GM23338 (cell line): ENCODE measurements around the gene B3GNT4. TPM values are rescaled to one million over a fixed set of nuclear protein-coding genes. Genes with fewer than 3 reads are reported as not detected.

Experiments used
- ATAC-seq: fragments of 200-7000 bp; cut with Tn5 transposase; 3 replicates; pipeline ENCODE4 v1.9.1; 2020
- DNase-seq: peaks from one replicate; pipeline ENCODE4 v3.0.0-alpha.2; 2015; ENCODE audit warnings: low spot score
- H2AFZ ChIP-seq: fragments of 200-600 bp; sonication (generic); 2 replicates; pipeline ENCODE4 v1.8.0; 2016; ENCODE audit warnings: antibody characterized with exemption, mild to moderate bottlenecking, moderate library complexity
- H3F3A ChIP-seq: fragments of 200-600 bp; sonication (generic); replicated peaks from 2 replicates; pipeline ENCODE4 v1.8.0; 2017; ENCODE audit warnings: antibody characterized with exemption, mixed run types, low read depth
- H3K27ac ChIP-seq: fragments of 200-600 bp; sonication (generic); 2 replicates; pipeline ENCODE4 v1.6.1; 2016; ENCODE audit warnings: low read depth
- H3K27me3 ChIP-seq: fragments of 200-600 bp; sonication (generic); 2 replicates; pipeline ENCODE4 v1.8.0; 2016; ENCODE audit warnings: mild to moderate bottlenecking, mixed run types, moderate library complexity; ENCODE audit not compliant: insufficient read depth
- H3K36me3 ChIP-seq: fragments of 200-600 bp; sonication (generic); 2 replicates; pipeline ENCODE4 v1.8.0; 2016; ENCODE audit warnings: mild to moderate bottlenecking; ENCODE audit not compliant: insufficient read depth
- H3K4me1 ChIP-seq: fragments of 200-600 bp; sonication (generic); 2 replicates; pipeline ENCODE4 v1.8.0; 2016; ENCODE audit warnings: mild to moderate bottlenecking, moderate library complexity; ENCODE audit not compliant: insufficient read depth
- H3K4me2 ChIP-seq: fragments of 200-600 bp; sonication (generic); 2 replicates; pipeline ENCODE4 v1.7.1; 2017; ENCODE audit warnings: mixed run types
- H3K4me3 ChIP-seq: fragments of 200-600 bp; sonication (generic); 2 replicates; pipeline ENCODE4 v1.6.1; 2016; ENCODE audit warnings: mixed run types
- H3K79me2 ChIP-seq: fragments of 200-600 bp; sonication (generic); replicated peaks from 2 replicates; pipeline ENCODE4 v1.8.0; 2017; ENCODE audit warnings: mild to moderate bottlenecking; ENCODE audit not compliant: insufficient read depth
- H3K9me2 ChIP-seq: fragments of 200-600 bp; sonication (generic); 2 replicates; pipeline ENCODE4 v1.8.0; 2017; ENCODE audit not compliant: insufficient read depth
- H4K20me1 ChIP-seq: fragments of 200-600 bp; sonication (generic); replicated peaks from 2 replicates; pipeline ENCODE4 v1.8.0; 2017; ENCODE audit warnings: mild to moderate bottlenecking; ENCODE audit not compliant: insufficient read depth
- H3K27ac Mint-ChIP-seq: 2 replicates; pipeline ENCODE4 v1.8.0; 2020; ENCODE audit warnings: inconsistent platforms, mild to moderate bottlenecking, moderate library complexity, mixed read lengths
- H3K27me3 Mint-ChIP-seq: 3 replicates; pipeline ENCODE4 v1.8.0; 2022; ENCODE audit warnings: low read depth, mild to moderate bottlenecking, moderate library complexity, mixed read lengths, inconsistent platforms; ENCODE audit not compliant: insufficient read depth, poor library complexity
- H3K36me3 Mint-ChIP-seq: 3 replicates; pipeline ENCODE4 v1.8.0; 2021; ENCODE audit warnings: low read depth, mild to moderate bottlenecking, inconsistent platforms, moderate library complexity, mixed read lengths
- H3K4me1 Mint-ChIP-seq: 3 replicates; pipeline ENCODE4 v1.8.0; 2020; ENCODE audit warnings: mild to moderate bottlenecking, inconsistent platforms, mixed read lengths
- H3K4me3 Mint-ChIP-seq: 3 replicates; pipeline ENCODE4 v1.8.0; 2021; ENCODE audit warnings: moderate library complexity, mild to moderate bottlenecking, inconsistent platforms, mixed read lengths
- H3K9me3 Mint-ChIP-seq: 3 replicates; pipeline ENCODE4 v1.8.0; 2020; ENCODE audit warnings: moderate library complexity, mild to moderate bottlenecking, inconsistent platforms, mixed read lengths
- CREB1 ChIP-seq: fragments of 250-450 bp; sonication (Bioruptor Pico); IDR thresholded peaks from 2 replicates; pipeline ENCODE4 v1.5.0; 2020; ENCODE audit warnings: low read depth, mild to moderate bottlenecking, moderate library complexity
- JUNB ChIP-seq: IDR thresholded peaks from one replicate; pipeline ENCODE4 v1.6.1; 2016; ENCODE audit warnings: antibody characterized with exemption; ENCODE audit not compliant: unreplicated experiment
- NANOG ChIP-seq: IDR thresholded peaks from 2 replicates; pipeline ENCODE4 v1.6.1; 2016; ENCODE audit warnings: antibody characterized with exemption, borderline replicate concordance
- POLR2AphosphoS5 ChIP-seq: IDR thresholded peaks from 2 replicates; pipeline ENCODE4 v1.6.1; 2016; ENCODE audit warnings: antibody characterized with exemption, low read depth
- ZNF114 ChIP-seq: fragments of 250-450 bp; sonication (Bioruptor Pico); IDR thresholded peaks from 2 replicates; pipeline ENCODE4 v1.5.0; 2020; ENCODE audit warnings: mild to moderate bottlenecking, moderate library complexity
- ZNF331 ChIP-seq: fragments of 250-450 bp; sonication (Bioruptor Pico); IDR thresholded peaks from 2 replicates; pipeline ENCODE4 v1.5.0; 2020; ENCODE audit warnings: low read depth, mild to moderate bottlenecking, moderate library complexity
- polyA plus RNA-seq: library from polyadenylated mRNA; unstranded; fragments of >200 nt; fragmentation: Nextera tagmentation; extraction: Ambion mirVana; gene quantifications from 2 replicates; pipeline ENCODE4 v1.2.1, GENCODE V29; 2016
- total RNA-seq: library from RNA; depleted of rRNA; stranded (reverse); fragments of >200 nt; shearing (Covaris generic); gene quantifications from 2 replicates; pipeline ENCODE4 v1.2.3, GENCODE V29; 2014
- TF ChIP-seq, protein P1 (sequence below): IDR thresholded peaks from one replicate; pipeline ENCODE4 v1.6.1; 2018; ENCODE audit warnings: antibody characterized with exemption; ENCODE audit not compliant: unreplicated experiment
- TF ChIP-seq, protein P2 (sequence below), 2 experiments: fragments of 200-600 bp in 1 of 2; sonication (generic) in 1 of 2; conservative IDR thresholded peaks; 2 replicates each; pipeline versions ENCODE4 v1.5.1 to v1.6.1; 2016 to 2017; ENCODE audit warnings: antibody characterized with exemption in 2 of 2, low read depth in 2 of 2, mild to moderate bottlenecking in 2 of 2, moderate library complexity in 1 of 2
- TF ChIP-seq, protein P3 (sequence below): fragments of 250-450 bp; sonication (Bioruptor Pico); IDR thresholded peaks from 2 replicates; pipeline ENCODE4 v1.5.0; 2020; ENCODE audit warnings: mild to moderate bottlenecking, moderate library complexity

Gene B3GNT4
- total and polyA plus RNA-seq, 2 experiments from 2014 or later = 0.80 to 1.8 TPM

DNA sequence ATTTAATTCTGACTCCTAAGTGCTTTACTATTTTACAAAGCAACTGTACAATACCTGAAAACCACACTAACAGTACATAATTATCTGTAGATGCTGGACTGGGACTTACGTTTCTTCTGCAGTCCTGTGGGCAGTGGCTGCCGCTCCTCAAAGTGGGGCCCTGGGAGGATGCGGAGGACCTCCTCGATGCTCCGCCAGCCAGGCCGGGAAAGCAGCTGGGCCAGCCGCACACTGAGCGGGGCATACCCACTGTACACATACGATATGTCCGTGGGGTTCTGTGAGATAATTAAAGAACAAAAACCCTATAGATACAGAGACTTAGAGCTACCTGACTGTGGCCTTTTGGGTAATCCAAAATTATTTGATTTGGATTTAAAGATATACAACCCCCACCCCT, 29.2 kb downstream of the B3GNT4 start:
- Histone ChIP-seq H3K4me1 (no peaks in the 10 kb centered on the region), H3K9me2 (no peaks in the 10 kb centered on the region), H3K4me3 (no peak overlapping the region), H3K27me3 (no peaks in the 10 kb centered on the region), H2AFZ (no peak overlapping the region), H3K27ac (no peak overlapping the region), H3K36me3 (no peaks in the 10 kb centered on the region), H3K79me2 (no peaks in the 10 kb centered on the region), H4K20me1 (no peaks in the 10 kb centered on the region), H3K4me2 (no peak overlapping the region), H3F3A (no peaks in the 10 kb centered on the region)
- no peak for TF ChIP-seq JUNB
- TF ChIP-seq, protein P1, sequence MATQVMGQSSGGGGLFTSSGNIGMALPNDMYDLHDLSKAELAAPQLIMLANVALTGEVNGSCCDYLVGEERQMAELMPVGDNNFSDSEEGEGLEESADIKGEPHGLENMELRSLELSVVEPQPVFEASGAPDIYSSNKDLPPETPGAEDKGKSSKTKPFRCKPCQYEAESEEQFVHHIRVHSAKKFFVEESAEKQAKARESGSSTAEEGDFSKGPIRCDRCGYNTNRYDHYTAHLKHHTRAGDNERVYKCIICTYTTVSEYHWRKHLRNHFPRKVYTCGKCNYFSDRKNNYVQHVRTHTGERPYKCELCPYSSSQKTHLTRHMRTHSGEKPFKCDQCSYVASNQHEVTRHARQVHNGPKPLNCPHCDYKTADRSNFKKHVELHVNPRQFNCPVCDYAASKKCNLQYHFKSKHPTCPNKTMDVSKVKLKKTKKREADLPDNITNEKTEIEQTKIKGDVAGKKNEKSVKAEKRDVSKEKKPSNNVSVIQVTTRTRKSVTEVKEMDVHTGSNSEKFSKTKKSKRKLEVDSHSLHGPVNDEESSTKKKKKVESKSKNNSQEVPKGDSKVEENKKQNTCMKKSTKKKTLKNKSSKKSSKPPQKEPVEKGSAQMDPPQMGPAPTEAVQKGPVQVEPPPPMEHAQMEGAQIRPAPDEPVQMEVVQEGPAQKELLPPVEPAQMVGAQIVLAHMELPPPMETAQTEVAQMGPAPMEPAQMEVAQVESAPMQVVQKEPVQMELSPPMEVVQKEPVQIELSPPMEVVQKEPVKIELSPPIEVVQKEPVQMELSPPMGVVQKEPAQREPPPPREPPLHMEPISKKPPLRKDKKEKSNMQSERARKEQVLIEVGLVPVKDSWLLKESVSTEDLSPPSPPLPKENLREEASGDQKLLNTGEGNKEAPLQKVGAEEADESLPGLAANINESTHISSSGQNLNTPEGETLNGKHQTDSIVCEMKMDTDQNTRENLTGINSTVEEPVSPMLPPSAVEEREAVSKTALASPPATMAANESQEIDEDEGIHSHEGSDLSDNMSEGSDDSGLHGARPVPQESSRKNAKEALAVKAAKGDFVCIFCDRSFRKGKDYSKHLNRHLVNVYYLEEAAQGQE = no peak
- TF ChIP-seq ZNF331 (CRISPR knock-in tag) = no peak
- no peak for TF ChIP-seq NANOG
- TF ChIP-seq, protein P2, sequence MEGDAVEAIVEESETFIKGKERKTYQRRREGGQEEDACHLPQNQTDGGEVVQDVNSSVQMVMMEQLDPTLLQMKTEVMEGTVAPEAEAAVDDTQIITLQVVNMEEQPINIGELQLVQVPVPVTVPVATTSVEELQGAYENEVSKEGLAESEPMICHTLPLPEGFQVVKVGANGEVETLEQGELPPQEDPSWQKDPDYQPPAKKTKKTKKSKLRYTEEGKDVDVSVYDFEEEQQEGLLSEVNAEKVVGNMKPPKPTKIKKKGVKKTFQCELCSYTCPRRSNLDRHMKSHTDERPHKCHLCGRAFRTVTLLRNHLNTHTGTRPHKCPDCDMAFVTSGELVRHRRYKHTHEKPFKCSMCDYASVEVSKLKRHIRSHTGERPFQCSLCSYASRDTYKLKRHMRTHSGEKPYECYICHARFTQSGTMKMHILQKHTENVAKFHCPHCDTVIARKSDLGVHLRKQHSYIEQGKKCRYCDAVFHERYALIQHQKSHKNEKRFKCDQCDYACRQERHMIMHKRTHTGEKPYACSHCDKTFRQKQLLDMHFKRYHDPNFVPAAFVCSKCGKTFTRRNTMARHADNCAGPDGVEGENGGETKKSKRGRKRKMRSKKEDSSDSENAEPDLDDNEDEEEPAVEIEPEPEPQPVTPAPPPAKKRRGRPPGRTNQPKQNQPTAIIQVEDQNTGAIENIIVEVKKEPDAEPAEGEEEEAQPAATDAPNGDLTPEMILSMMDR (conservative IDR thresholded peaks at IDR 0.05; ENCODE audit: low read depth in 2 of 2) = no peak
- TF ChIP-seq CREB1 (CRISPR knock-in tag) = no peak
- no peak for TF ChIP-seq ZNF114
- no peak for TF ChIP-seq POLR2AphosphoS5
- TF ChIP-seq, protein P3, sequence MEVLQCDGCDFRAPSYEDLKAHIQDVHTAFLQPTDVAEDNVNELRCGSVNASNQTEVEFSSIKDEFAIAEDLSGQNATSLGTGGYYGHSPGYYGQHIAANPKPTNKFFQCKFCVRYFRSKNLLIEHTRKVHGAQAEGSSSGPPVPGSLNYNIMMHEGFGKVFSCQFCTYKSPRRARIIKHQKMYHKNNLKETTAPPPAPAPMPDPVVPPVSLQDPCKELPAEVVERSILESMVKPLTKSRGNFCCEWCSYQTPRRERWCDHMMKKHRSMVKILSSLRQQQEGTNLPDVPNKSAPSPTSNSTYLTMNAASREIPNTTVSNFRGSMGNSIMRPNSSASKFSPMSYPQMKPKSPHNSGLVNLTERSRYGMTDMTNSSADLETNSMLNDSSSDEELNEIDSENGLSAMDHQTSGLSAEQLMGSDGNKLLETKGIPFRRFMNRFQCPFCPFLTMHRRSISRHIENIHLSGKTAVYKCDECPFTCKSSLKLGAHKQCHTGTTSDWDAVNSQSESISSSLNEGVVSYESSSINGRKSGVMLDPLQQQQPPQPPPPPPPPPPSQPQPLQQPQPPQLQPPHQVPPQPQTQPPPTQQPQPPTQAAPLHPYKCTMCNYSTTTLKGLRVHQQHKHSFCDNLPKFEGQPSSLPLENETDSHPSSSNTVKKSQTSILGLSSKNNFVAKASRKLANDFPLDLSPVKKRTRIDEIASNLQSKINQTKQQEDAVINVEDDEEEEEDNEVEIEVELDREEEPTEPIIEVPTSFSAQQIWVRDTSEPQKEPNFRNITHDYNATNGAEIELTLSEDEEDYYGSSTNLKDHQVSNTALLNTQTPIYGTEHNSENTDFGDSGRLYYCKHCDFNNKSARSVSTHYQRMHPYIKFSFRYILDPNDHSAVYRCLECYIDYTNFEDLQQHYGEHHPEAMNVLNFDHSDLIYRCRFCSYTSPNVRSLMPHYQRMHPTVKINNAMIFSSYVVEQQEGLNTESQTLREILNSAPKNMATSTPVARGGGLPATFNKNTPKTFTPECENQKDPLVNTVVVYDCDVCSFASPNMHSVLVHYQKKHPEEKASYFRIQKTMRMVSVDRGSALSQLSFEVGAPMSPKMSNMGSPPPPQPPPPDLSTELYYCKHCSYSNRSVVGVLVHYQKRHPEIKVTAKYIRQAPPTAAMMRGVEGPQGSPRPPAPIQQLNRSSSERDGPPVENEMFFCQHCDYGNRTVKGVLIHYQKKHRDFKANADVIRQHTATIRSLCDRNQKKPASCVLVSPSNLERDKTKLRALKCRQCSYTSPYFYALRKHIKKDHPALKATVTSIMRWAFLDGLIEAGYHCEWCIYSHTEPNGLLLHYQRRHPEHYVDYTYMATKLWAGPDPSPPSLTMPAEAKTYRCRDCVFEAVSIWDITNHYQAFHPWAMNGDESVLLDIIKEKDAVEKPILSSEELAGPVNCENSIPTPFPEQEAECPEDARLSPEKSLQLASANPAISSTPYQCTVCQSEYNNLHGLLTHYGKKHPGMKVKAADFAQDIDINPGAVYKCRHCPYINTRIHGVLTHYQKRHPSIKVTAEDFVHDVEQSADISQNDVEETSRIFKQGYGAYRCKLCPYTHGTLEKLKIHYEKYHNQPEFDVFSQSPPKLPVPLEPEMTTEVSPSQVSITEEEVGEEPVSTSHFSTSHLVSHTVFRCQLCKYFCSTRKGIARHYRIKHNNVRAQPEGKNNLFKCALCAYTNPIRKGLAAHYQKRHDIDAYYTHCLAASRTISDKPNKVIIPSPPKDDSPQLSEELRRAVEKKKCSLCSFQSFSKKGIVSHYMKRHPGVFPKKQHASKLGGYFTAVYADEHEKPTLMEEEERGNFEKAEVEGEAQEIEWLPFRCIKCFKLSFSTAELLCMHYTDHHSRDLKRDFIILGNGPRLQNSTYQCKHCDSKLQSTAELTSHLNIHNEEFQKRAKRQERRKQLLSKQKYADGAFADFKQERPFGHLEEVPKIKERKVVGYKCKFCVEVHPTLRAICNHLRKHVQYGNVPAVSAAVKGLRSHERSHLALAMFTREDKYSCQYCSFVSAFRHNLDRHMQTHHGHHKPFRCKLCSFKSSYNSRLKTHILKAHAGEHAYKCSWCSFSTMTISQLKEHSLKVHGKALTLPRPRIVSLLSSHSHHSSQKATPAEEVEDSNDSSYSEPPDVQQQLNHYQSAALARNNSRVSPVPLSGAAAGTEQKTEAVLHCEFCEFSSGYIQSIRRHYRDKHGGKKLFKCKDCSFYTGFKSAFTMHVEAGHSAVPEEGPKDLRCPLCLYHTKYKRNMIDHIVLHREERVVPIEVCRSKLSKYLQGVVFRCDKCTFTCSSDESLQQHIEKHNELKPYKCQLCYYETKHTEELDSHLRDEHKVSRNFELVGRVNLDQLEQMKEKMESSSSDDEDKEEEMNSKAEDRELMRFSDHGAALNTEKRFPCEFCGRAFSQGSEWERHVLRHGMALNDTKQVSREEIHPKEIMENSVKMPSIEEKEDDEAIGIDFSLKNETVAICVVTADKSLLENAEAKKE (CRISPR knock-in tag) = no peak
- DNase-seq = no peak
- no peaks in the 10 kb centered on the region for H3K9me3 Mint-ChIP-seq
- H3K4me1 Mint-ChIP-seq = no peaks in the 10 kb centered on the region
- ATAC-seq = no peak
- no peak overlapping the region for H3K4me3 Mint-ChIP-seq
- peaks cover 2% of the 10 kb centered on the region for H3K27me3 Mint-ChIP-seq
- H3K36me3 Mint-ChIP-seq = peaks cover 27% of the 10 kb centered on the region
- no peak overlapping the region for H3K27ac Mint-ChIP-seq
